ENCODE data around the gene SNX7. TPM values are rescaled to one million over a fixed set of nuclear protein-coding genes. Genes with fewer than 3 reads are reported as not detected.

SNX7 gene
- polyA plus RNA-seq, 3 donors, result 0.04 to 3.9 (median 0.15) TPM

DNA sequence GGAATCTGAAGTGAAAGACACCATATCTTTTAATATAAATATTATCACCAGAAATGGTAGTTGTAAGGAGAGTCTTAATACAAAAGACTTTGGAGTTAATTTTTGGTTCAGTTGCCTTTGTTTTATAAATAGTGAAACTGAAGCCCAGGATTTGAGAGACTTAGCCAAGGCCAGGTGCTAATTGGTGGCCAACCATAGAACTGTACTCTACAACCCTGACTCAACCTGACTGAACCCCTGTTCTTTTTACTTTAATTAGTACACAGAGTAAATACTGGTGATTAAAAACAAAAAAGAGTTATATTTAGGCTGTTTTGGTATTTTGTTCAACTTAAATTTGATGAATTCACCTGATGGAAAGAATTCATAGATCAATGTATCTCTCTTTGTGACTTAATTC, 76.3 kb downstream of the SNX7 start:
- Histone ChIP-seq H3K27ac (ENCODE audit: low read depth in 1 of 2, low read length in 2 of 2) (no peak overlapping the region), H3K4me1 (ENCODE audit: control insufficient read depth in 1 of 2, insufficient read depth in 2 of 2, low read length in 2 of 2) (no peaks in the 10 kb centered on the region), H3K9me3 (replicated peaks in 1 of 2; ENCODE audit: control insufficient read depth in 1 of 2, insufficient read depth in 1 of 2, low read length in 2 of 2) (no peaks in the 10 kb centered on the region), H3K9ac (ENCODE audit: insufficient read depth, low read length, poor library complexity, severe bottlenecking) (no peak overlapping the region), H3K27me3 (ENCODE audit: control insufficient read depth in 2 of 2, insufficient read depth in 2 of 2, low read length in 2 of 2) (no peaks in the 10 kb centered on the region), H3K4me2 (replicated peaks; ENCODE audit: extremely low read depth, low read length, poor library complexity, severe bottlenecking) (no peak overlapping the region), H3K79me2 (ENCODE audit: insufficient read depth, low read length) (no peaks in the 10 kb centered on the region), H2AFZ (ENCODE audit: insufficient read depth, low read depth, low read length, poor library complexity, severe bottlenecking) (no peak overlapping the region), H3K36me3 (replicated peaks in 1 of 2; ENCODE audit: control insufficient read depth in 1 of 2, insufficient read depth in 2 of 2, low read length in 2 of 2) (no peaks in the 10 kb centered on the region), H4K20me1 (ENCODE audit: insufficient read depth, low read length) (no peaks in the 10 kb centered on the region), H3K4me3 (replicated peaks in 1 of 3; ENCODE audit: low read depth in 2 of 3, low read length in 3 of 3) (no peak overlapping the region)
- no peak overlapping the region for H3K27ac Mint-ChIP-seq
- H3K4me3 Mint-ChIP-seq, result no peak overlapping the region
- intact Hi-C loops (cut with micrococcal nuclease), result no loop called here
- no peaks in the 10 kb centered on the region for H3K4me1 Mint-ChIP-seq
- peaks cover 0 to 3% (median 0%) of the 10 kb centered on the region in 7 donors for H3K9me3 Mint-ChIP-seq
- no peak for DNase-seq
- peaks cover 0 to 2% (median 1%) of the 10 kb centered on the region in 3 donors for H3K27me3 Mint-ChIP-seq (ENCODE audit: low read depth in 3 of 3)
- H3K36me3 Mint-ChIP-seq, result no peaks in the 10 kb centered on the region
- TF ChIP-seq, protein P1, sequence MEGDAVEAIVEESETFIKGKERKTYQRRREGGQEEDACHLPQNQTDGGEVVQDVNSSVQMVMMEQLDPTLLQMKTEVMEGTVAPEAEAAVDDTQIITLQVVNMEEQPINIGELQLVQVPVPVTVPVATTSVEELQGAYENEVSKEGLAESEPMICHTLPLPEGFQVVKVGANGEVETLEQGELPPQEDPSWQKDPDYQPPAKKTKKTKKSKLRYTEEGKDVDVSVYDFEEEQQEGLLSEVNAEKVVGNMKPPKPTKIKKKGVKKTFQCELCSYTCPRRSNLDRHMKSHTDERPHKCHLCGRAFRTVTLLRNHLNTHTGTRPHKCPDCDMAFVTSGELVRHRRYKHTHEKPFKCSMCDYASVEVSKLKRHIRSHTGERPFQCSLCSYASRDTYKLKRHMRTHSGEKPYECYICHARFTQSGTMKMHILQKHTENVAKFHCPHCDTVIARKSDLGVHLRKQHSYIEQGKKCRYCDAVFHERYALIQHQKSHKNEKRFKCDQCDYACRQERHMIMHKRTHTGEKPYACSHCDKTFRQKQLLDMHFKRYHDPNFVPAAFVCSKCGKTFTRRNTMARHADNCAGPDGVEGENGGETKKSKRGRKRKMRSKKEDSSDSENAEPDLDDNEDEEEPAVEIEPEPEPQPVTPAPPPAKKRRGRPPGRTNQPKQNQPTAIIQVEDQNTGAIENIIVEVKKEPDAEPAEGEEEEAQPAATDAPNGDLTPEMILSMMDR (IDR thresholded peaks at IDR 0.05), result no peak

DNA sequence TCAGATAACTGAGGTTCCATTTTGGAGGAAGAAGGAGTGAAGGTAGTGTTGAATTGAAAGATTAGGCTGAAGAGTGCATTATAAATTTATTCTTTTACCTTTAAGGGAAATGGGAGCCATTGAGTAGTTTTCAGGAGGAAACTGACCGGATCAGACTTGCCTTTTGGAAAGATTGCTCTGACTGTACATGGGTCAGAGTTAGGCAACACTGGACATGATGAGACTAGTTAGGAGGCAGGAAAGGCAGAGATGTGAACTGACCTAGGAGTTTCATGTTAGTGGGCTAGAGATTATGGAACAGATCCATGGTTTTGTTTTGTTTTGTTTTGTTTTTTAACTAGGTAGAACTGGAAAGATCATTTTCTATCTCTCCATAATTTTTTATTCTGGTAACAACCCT, 78.2 kb downstream of the SNX7 start:
- no peaks in the 10 kb centered on the region for H3K4me1 Mint-ChIP-seq
- Histone ChIP-seq H3K4me1 (ENCODE audit: control insufficient read depth in 1 of 2, insufficient read depth in 2 of 2, low read length in 2 of 2) (no peaks in the 10 kb centered on the region), H3K4me3 (replicated peaks in 1 of 3; ENCODE audit: low read depth in 2 of 3, low read length in 3 of 3) (no peak overlapping the region), H3K4me2 (replicated peaks; ENCODE audit: extremely low read depth, low read length, poor library complexity, severe bottlenecking) (no peak overlapping the region), H4K20me1 (ENCODE audit: insufficient read depth, low read length) (no peaks in the 10 kb centered on the region), H3K36me3 (replicated peaks in 1 of 2; ENCODE audit: control insufficient read depth in 1 of 2, insufficient read depth in 2 of 2, low read length in 2 of 2) (no peaks in the 10 kb centered on the region), H3K27ac (ENCODE audit: low read depth in 1 of 2, low read length in 2 of 2) (no peak overlapping the region), H3K9ac (ENCODE audit: insufficient read depth, low read length, poor library complexity, severe bottlenecking) (no peak overlapping the region), H3K9me3 (replicated peaks in 1 of 2; ENCODE audit: control insufficient read depth in 1 of 2, insufficient read depth in 1 of 2, low read length in 2 of 2) (no peaks in the 10 kb centered on the region), H3K79me2 (ENCODE audit: insufficient read depth, low read length) (no peaks in the 10 kb centered on the region), H3K27me3 (ENCODE audit: control insufficient read depth in 2 of 2, insufficient read depth in 2 of 2, low read length in 2 of 2) (no peaks in the 10 kb centered on the region), H2AFZ (ENCODE audit: insufficient read depth, low read depth, low read length, poor library complexity, severe bottlenecking) (no peak overlapping the region)
- H3K36me3 Mint-ChIP-seq, result no peaks in the 10 kb centered on the region
- no peak for DNase-seq
- WGBS (ENCODE audit: insufficient coverage), result 82% methylated on average over 1 of the region's 1 CpG
- no peak overlapping the region for H3K4me3 Mint-ChIP-seq
- H3K27ac Mint-ChIP-seq, result no peak overlapping the region
- peaks cover 0 to 1% (median 0%) of the 10 kb centered on the region in 7 donors for H3K9me3 Mint-ChIP-seq
- peaks cover 0 to 4% (median 4%) of the 10 kb centered on the region in 3 donors for H3K27me3 Mint-ChIP-seq (ENCODE audit: low read depth in 3 of 3)
- TF ChIP-seq, protein P1 (IDR thresholded peaks at IDR 0.05), result no peak
- intact Hi-C loops (cut with micrococcal nuclease), result no loop called here
